CD4-positive, alpha-beta T cell (primary cell): Measurements from ENCODE around the gene WDTC1. TPM values are rescaled to one million over a fixed set of nuclear protein-coding genes. Genes with fewer than 3 reads are reported as not detected.

Source experiments
- ATAC-seq: fragments of 200-7000 bp; cut with Tn5 transposase; one replicate; pipeline ENCODE4 v1.10.0; 2022; ENCODE audit warnings: mild to moderate bottlenecking; ENCODE audit not compliant: poor library complexity
- CTCF ChIA-PET: fragments of 350-600 bp; sonication (Branson Sonifier 250); formaldehyde crosslinking; loops from one replicate; lab custom pipeline; 2021; ENCODE audit warnings: antibody characterized with exemption, inconsistent platforms; lab: Charles Lee
- POLR2A ChIA-PET: fragments of 350-600 bp; sonication (Branson Sonifier 250); formaldehyde crosslinking; loops from one replicate; lab custom pipeline; 2021; ENCODE audit warnings: antibody characterized with exemption, inconsistent platforms; lab: Charles Lee
- DNase-seq, 14 experiments: peaks; one replicate each; pipeline ENCODE4 v3.0.0-alpha.2; 2013 to 2020; ENCODE audit warnings: mixed read lengths in 2 of 14
- H3K27ac ChIP-seq, 2 donors: one replicate each; pipeline versions ENCODE4 v1.5.1 to v1.7.0; 2013; ENCODE audit warnings: low read length in 2 of 2, low read depth in 1 of 2, mild to moderate bottlenecking in 1 of 2
- H3K27me3 ChIP-seq, 2 experiments: 1 replicate in 1 of 2; 2 replicates in 1 of 2; pipeline versions ENCODE4 v1.6.1 to v1.7.0; 2013; ENCODE audit warnings: low read length in 2 of 2, control low read depth in 1 of 2, mild to moderate bottlenecking in 1 of 2, moderate library complexity in 1 of 2; ENCODE audit not compliant: insufficient read depth in 2 of 2, control insufficient read depth in 1 of 2
- H3K36me3 ChIP-seq: one replicate; pipeline ENCODE4 v1.6.1; 2013; ENCODE audit warnings: low read length, control low read depth; ENCODE audit not compliant: insufficient read depth
- H3K4me1 ChIP-seq: one replicate; pipeline ENCODE4 v1.6.1; 2013; ENCODE audit warnings: low read length, control low read depth; ENCODE audit not compliant: insufficient read depth
- H3K4me3 ChIP-seq: one replicate; pipeline ENCODE4 v1.5.1; 2013; ENCODE audit warnings: mild to moderate bottlenecking, low read length, moderate library complexity
- H3K9me3 ChIP-seq, 2 experiments: 1 replicate in 1 of 2; 2 replicates in 1 of 2; pipeline versions ENCODE4 v1.6.1 to v1.7.0; 2013; ENCODE audit warnings: low read length in 2 of 2, mild to moderate bottlenecking in 2 of 2, control low read depth in 1 of 2, moderate library complexity in 1 of 2; ENCODE audit not compliant: control insufficient read depth in 1 of 2, insufficient read depth in 1 of 2
- H3K27ac Mint-ChIP-seq: one replicate; pipeline ENCODE4 v1.8.0; 2020; ENCODE audit warnings: mixed read lengths
- H3K27me3 Mint-ChIP-seq: one replicate; pipeline ENCODE4 v1.8.0; 2021; ENCODE audit warnings: mixed read lengths
- H3K36me3 Mint-ChIP-seq: one replicate; pipeline ENCODE4 v1.8.0; 2021; ENCODE audit warnings: low read depth, mixed read lengths
- H3K4me1 Mint-ChIP-seq: one replicate; pipeline ENCODE4 v1.8.0; 2021; ENCODE audit warnings: low read depth, mixed read lengths
- H3K4me3 Mint-ChIP-seq: one replicate; pipeline ENCODE4 v1.8.0; 2020; ENCODE audit warnings: mild to moderate bottlenecking, mixed read lengths
- H3K9me3 Mint-ChIP-seq: one replicate; pipeline ENCODE4 v1.8.0; 2020; ENCODE audit warnings: mixed read lengths
- intact Hi-C, 2 experiments: fragments of 100-400 bp; cut with DNase I in 1 of 2; cut with micrococcal nuclease in 1 of 2; formaldehyde crosslinking; loops; one replicate each; pipeline versions ENCODE4 v1.15.1 to v1.9.0; 2023 to 2025; cut with DNase I, micrococcal nuclease
- total RNA-seq, 174 experiments: library from RNA in 2 of 174; stranded (reverse) in 2 of 174; gene quantifications; one replicate each; pipeline ENCODE4 v1.2.3 and lab custom pipeline; 2021 to 2026
- TF ChIP-seq, protein P1 (sequence below): fragments of 200-600 bp; IDR thresholded peaks from one replicate; pipeline ENCODE4 v1.8.0; 2022; ENCODE audit warnings: antibody characterized with exemption, mild to moderate bottlenecking

WDTC1 gene
- total RNA-seq, 2 experiments from 2014 or later, result 17.7 to 18.6 TPM

DNA sequence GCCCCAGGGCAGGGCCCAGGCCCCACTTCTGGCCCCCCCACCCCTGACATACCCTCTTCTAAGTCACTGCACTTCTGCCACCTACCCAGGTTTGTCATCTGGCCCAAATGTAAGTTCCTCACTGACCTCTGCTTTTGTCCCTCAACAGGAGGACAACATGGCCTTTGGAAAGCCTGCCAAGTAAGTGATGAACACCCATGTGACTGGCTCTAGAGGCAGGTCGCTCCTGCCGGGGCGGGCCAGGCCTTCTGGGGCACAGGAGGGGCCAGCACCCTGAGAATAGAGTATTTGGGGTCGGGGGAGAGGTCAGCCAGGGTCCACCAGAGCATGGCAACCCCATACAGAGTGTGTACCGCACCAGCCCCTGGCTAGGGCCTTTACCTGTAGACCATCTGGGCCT is 97.5 kb downstream of the WDTC1 start:
- Mint-ChIP-seq H3K27me3 (no peaks in the 10 kb centered on the region), H3K9me3 (no peaks in the 10 kb centered on the region), H3K36me3 (peaks cover 78% of the 10 kb centered on the region), H3K4me3 (no peak overlapping the region), H3K4me1 (peaks cover 33% of the 10 kb centered on the region), H3K27ac (no peak overlapping the region)
- Histone ChIP-seq H3K4me3 (no peak overlapping the region), H3K36me3 (peaks cover 84% of the 10 kb centered on the region), H3K9me3 (no peaks in the 10 kb centered on the region), H3K27ac (no peak overlapping the region), H3K27me3 (no peaks in the 10 kb centered on the region), H3K4me1 (peaks cover 40% of the 10 kb centered on the region)
- DNase-seq, result no peak
- no peak for ATAC-seq
- CTCF ChIA-PET, result interaction anchor here (1.2 to 2.2 kb wide), 16 partner anchors 10 to 277 kb away, joined by 3 to 23 read pairs (median 7); partner anchors contain the start of genes MAP3K6, SYTL1 and TMEM222
- POLR2A ChIA-PET, result interaction anchor here (1.5 to 1.7 kb wide), 3 partner anchors 9 to 26 kb away, joined by 6 to 12 read pairs (median 6); partner anchors contain the start of gene SYTL1
- TF ChIP-seq, protein P1, sequence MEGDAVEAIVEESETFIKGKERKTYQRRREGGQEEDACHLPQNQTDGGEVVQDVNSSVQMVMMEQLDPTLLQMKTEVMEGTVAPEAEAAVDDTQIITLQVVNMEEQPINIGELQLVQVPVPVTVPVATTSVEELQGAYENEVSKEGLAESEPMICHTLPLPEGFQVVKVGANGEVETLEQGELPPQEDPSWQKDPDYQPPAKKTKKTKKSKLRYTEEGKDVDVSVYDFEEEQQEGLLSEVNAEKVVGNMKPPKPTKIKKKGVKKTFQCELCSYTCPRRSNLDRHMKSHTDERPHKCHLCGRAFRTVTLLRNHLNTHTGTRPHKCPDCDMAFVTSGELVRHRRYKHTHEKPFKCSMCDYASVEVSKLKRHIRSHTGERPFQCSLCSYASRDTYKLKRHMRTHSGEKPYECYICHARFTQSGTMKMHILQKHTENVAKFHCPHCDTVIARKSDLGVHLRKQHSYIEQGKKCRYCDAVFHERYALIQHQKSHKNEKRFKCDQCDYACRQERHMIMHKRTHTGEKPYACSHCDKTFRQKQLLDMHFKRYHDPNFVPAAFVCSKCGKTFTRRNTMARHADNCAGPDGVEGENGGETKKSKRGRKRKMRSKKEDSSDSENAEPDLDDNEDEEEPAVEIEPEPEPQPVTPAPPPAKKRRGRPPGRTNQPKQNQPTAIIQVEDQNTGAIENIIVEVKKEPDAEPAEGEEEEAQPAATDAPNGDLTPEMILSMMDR, result no peak
- intact Hi-C loops, result loop anchor here (1.0 to 2.0 kb wide), 2 partner anchors 56 to 63 kb away; no protein-coding TSS in a partner anchor

DNA sequence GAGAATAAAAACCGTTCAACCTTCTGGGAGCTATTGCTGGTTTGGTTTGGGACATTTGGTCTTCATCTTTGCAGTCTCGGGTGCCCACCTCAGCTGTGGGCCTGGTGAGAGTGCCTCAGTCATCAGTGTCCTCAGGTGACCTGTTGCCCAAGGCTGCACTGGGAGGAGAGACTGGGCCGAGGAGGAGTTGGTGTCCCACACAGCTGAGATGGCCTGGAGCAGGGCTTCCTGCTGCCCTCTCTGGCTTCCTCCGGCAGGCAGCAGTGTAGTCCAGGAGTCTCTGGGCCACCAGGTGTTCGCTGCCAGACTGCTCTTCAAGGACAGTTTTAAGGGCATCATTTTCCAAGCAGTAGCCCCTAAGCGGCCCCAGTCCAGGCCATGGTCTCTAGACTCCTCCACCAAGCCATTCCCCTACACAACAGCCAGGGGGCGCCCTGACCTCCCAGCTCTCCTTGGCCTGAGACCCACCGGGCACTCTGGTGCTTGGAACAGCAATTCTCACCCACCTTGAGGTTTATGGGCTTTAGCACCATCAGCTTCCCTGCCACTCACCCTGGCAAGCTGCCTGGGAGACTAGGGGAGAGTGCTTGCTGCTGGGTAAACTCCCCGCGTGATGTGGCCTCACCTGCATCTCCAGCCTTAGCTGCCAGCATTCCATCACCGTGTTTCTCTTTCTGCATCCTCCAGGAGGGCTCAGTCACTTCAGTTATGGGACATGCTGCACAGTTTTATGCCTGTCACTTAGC is 98.3 kb downstream of the WDTC1 start:
- no peaks in the 10 kb centered on the region for H3K9me3 ChIP-seq
- peak; percentile 87 for ATAC-seq
- peak; percentile 37 to 81 (median 53) for DNase-seq
- H3K27ac ChIP-seq, result no peak overlapping the region
- POLR2A ChIA-PET, result interaction anchor here (0.9 to 1.7 kb wide), 6 partner anchors 9 to 29 kb away, joined by 3 to 12 read pairs (median 5); partner anchors contain the start of gene SYTL1
- H3K36me3 ChIP-seq, result peaks cover 78% of the 10 kb centered on the region
- Mint-ChIP-seq H3K4me3 (peak overlapping the region; percentile 56), H3K27me3 (no peaks in the 10 kb centered on the region), H3K36me3 (peaks cover 76% of the 10 kb centered on the region), H3K27ac (no peak overlapping the region), H3K9me3 (no peaks in the 10 kb centered on the region), H3K4me1 (peaks cover 29% of the 10 kb centered on the region)
- H3K27me3 ChIP-seq, result no peaks in the 10 kb centered on the region
- CTCF ChIA-PET, result interaction anchor here (0.6 to 2.2 kb wide), 26 partner anchors 8 to 276 kb away, joined by 3 to 23 read pairs (median 4); partner anchors contain the start of genes MAP3K6, SYTL1 and TMEM222
- intact Hi-C loops, result loop anchor here (1.0 to 2.0 kb wide), 2 partner anchors 56 to 62 kb away; no protein-coding TSS in a partner anchor
- H3K4me3 ChIP-seq, result no peak overlapping the region
- peaks cover 32% of the 10 kb centered on the region for H3K4me1 ChIP-seq
- TF ChIP-seq, protein P1, result peak; percentile 82

DNA sequence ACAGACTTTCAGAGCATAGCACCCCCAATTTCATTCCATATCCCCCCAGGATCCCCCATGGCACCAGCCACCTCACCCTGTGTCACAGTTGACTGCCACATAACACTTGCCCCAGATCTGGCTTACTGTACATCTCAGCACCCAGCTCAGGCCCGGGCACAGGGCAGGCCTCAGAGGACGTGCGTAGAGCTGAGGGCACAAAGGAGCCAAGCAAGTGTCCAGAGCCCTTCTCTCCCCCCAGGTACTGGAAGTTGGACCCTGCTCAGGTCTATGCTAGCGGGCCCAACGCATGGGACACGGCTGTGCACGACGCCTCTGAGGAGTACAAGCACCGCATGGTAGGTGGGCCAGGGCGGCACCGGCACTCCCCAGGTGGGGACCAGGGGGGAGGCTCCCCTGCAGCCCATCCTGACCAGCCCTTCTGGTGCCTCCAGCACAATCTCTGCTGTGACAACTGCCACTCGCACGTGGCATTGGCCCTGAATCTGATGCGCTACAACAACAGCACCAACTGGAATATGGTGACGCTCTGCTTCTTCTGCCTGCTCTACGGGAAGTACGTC is 99.4 kb downstream of the WDTC1 start:
- Mint-ChIP-seq H3K4me1 (peaks cover 21% of the 10 kb centered on the region), H3K27ac (no peak overlapping the region), H3K27me3 (no peaks in the 10 kb centered on the region), H3K36me3 (peaks cover 65% of the 10 kb centered on the region), H3K9me3 (no peaks in the 10 kb centered on the region), H3K4me3 (no peak overlapping the region)
- Histone ChIP-seq H3K9me3 (no peaks in the 10 kb centered on the region), H3K27me3 (no peaks in the 10 kb centered on the region), H3K4me3 (no peak overlapping the region), H3K4me1 (peaks cover 22% of the 10 kb centered on the region), H3K36me3 (peaks cover 72% of the 10 kb centered on the region), H3K27ac (no peak overlapping the region)
- TF ChIP-seq, protein P1, result no peak
- no peak for ATAC-seq
- ChIA-PET CTCF (interaction anchor here (1.8 kb wide), 1 partner anchor 12 kb away, joined by 16 read pairs; the partner anchor contains the start of gene TMEM222), POLR2A (interaction anchor here (0.8 to 1.7 kb wide), 3 partner anchors 8 to 16 kb away, joined by 3 to 6 read pairs (median 3); partner anchors contain the start of gene SYTL1)
- intact Hi-C loops, result loop anchor here in 1 of 2 experiments (2.0 kb wide), 1 partner anchor 61 kb away; no protein-coding TSS in a partner anchor
- DNase-seq, result no peak
